OCI-LY3 (cell line): ENCODE data around the gene STYXL1.

ENCODE experiments used
- CTCF ChIP-seq: fragments of 200-600, 300-600 bp; sonication (generic); IDR thresholded peaks from 2 replicates; pipeline ENCODE4 v1.5.1; 2014; ENCODE audit warnings: antibody characterized with exemption, low read length, low read depth
- EZH2phosphoT487 ChIP-seq: fragments of 200-600 bp; shearing (Covaris generic); IDR thresholded peaks from 2 replicates; pipeline ENCODE4 v1.6.1; 2018; ENCODE audit warnings: antibody characterized with exemption, mixed run types, low read depth

- TF ChIP-seq CTCF (no peak), EZH2phosphoT487 (no peak)
These were observed 92.4 kb downstream of the STYXL1 start for GRCh38 chr7:75955331-75955955.
